Posterior vena cava (tissue), 2 donors: Measurements from ENCODE around the gene PPRC1. TPM values are rescaled to one million over a fixed set of nuclear protein-coding genes. Genes with fewer than 3 reads are reported as not detected.

Source experiments
- DNase-seq: peaks from one replicate; pipeline ENCODE4 v3.0.0-alpha.2; 2020; ENCODE audit warnings: low spot score
- intact Hi-C, 2 donors: fragments of 100-400 bp; cut with DNase I; formaldehyde crosslinking; loops; one replicate each; pipeline versions ENCODE4 v1.14.1 to v1.14.2; 2022 to 2023
- total RNA-seq, 2 donors: library from RNA; stranded (reverse); fragmentation: NEBNext Ultra II Directional; extraction: Animal tissue kit (Norgen Biotek cat#: 25700); gene quantifications; one replicate each; pipeline ENCODE4 v1.2.1, GENCODE V29; 2021
- donor health status: DM: yes; HTN: yes; CAD: no.
- donor health status: DM: yes; HTN: yes; CAD: no.

PPRC1 gene
- total RNA-seq, 2 donors from 2014 or later = 21.7 to 32.8 TPM

DNA sequence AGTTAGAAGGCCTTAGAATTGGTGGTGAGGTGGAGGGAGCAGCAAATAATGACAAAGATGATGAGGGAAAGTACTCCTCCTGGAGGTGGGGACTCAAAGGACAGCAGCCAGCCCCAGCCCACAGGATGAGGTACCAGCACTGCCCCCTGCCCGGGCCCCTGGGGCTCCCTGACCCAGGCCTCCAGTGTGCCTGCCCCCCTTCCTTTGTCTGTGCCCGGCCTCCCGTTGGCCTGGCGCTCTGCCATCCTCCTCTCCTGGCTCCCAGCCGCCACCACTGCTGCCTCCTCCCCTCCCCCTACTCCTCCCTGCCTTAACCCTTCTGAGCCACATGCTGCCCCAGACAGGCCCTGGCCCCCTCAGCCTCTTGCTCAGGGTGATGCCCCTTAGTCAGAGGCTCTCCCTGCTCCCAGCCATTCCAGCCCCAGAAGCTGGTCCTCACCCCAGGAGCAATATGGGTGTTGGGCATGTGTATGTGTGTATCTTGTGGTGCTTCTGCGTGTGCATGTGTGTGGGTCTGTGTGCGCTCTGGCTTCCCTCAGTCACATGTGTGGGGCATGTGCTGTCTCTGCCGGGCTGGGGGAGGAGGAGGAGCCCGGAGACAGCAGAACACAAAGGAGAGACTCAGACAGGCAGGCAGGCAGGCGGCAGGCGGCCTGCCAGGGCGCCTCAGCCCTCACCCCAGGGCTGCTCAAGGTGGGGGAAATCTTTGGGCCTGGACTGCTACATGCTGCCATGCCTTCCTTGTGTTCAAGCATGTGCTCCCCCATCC is 15.3 kb upstream of the PPRC1 start:
- intact Hi-C loops = no loop called here
- DNase-seq = peak; percentile 93

DNA sequence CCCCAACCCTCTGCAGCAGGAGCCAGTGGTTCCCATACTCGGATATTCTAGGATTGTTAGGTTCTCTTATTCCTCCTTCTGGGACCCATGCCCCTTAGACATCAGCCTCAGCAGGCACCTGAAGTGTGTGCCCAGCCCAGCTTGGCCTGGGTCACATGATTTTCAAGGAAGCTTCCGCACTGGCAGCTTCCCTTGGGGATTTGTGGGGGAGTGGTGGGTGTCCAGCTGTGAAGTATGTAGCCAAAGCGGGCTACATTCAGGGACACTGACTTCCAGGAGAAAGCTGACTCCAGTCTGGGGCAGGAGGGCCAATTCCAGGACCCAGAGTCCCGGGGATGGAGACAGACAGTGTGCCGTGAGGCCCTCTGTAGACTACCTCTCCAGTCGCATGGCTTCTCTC is 14.0 kb upstream of the PPRC1 start:
- intact Hi-C loops = no loop called here
- no peak for DNase-seq

DNA sequence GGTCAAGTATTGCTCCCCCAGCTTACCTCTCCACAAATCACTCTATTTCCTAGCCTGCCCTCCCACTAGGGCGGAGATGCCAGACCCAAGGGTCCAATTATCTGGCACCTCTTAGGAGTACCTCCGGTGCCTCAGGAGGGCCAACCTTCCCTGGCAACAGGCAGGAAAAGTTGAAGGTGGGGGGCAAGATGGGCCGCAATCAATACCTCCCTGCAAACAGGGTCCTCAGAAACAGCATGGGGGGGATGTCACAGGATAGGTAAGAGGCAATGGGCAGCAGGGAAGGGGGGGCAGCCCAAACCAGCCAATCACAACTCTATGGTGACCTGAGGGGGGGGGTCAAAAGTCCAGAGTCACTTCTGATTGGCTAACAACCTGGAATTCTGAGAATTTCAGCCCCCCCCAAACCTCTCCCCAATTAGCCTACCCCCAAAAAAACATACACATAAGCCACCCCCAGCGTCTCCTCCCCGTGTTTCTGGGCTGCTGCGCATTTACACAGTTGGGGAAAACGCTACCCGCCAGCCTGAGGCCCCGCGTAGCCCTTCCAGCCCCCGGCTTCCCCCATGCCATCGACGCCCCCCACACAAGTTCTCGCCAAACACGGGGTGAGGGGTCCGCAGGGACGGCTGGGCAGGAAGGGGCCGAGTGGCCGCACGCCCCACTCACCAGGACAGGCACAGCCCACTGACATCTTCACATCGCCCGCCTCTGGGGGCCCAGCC is 13.3 kb upstream of the PPRC1 start:
- intact Hi-C loops = no loop called here

DNA sequence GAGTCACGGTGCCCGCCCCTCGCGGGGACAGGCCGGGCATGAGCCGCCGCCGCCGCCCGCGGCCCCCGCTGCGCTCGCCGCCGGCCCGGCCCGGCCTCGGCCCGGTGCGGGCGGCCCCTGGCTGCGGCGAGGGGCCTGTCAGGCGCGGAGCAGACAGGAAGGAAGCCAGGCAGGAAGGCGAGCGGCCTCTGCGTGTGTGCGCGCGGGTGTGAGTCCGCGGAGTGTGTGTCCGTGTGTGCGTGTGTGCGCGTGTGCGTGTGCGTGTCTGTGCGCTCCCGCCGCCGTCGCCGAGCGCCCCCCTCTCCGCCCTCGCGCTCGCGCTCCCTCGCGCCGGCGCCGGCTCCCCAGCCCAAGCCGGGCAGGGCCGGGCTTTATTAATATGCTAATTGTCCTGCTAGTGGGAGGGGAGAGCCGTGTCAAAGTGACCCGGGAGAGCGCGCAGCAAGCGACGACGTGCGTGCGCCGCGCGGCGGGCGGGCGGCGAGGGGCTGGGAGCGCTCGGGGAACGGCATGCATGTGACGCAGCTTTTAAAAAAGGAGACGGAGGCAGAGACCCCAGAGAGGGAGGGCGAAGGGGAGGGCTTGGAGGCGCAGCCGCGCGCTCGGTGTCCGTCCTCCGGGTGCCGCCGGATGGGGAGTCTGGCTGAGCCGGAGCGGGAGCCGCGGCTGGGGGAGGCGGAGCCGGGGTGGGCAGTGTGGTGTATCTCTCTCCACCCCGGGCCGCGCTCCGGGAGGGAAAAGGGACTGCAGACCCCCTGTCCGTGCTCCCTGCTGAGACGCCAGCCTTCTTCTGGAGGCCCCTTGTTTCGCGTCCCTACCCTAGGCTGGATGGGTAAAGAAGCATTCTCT is 12.5 kb upstream of the PPRC1 start, which contains the start of gene LDB1:
LDB1 (minus strand) TSS at position 227 of the 849 bp plus-strand sequence. CDS start 258 bp downstream, outside the sequence.
- peak; percentile 92 for DNase-seq
- intact Hi-C loops = no loop called here

More for the DNA sequence above, 13.3 kb upstream of the PPRC1 start:
- no peak for DNase-seq

DNA sequence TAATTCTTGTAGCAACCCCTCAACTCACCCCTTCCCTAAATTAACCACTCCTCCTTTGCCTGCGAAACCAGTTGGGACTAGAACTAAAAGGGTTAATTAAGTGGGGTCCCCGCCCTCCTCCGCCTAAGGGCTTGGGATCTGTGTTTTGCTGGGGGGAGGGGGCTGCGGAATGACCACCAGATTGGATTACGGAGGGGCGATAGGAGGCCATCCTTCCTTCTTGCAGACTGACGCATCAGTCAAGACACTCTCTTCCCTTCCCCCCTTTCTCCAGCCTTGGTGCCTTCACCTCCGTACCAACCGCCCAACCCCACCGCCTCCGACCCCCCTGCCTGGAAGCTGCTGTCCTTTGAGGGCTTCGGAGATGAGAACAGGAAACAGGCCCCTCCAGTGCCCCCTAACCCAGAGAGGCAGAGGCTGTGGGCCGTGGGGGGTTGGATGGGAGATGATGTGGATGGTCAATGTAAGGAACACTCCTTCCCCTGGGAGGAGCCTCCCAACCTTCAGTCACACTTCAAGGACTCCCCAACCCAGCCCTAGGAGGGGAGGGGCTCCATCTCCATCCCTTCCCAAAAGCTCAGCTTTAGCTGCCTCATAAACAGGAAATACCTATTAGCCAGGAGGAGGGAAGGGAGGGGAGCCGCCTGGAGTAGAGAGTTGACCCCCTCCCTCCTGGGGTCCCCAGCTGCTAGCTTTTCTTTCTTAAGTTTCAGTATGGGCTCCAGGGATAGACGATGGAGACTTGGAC is 11.7 kb upstream of the PPRC1 start:
- DNase-seq = no peak
- intact Hi-C loops = no loop called here

DNA sequence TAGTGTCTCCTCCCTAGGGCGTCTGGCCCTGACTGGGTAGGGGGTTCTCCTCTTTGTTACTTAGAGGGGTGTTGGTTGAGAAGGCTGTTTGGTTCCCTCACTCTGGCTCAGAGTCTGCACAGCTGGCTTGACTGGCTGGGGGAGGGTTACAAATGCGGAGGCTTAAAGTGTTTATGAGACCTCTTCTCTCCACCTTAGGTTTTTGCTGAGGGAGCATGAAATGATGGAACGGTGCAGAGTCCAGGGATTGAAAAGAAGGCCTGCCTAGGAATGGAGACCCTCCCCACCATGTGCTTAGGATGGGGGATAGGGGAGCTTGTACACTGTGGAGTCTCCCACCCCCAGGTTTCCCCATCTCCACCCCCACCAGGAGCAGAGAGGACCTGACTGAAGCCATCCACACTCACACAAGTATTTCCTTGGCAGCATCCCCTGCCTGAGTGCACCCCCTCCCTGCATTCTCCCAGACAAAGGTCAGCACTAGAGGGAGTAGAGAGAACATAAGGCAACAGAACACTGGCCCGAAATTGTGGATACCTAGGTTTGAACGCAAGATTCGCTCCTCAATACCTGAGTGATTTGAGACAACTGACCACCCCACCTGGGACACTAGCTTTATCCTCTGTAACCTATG is 11.0 kb upstream of the PPRC1 start:
- intact Hi-C loops = no loop called here

DNA sequence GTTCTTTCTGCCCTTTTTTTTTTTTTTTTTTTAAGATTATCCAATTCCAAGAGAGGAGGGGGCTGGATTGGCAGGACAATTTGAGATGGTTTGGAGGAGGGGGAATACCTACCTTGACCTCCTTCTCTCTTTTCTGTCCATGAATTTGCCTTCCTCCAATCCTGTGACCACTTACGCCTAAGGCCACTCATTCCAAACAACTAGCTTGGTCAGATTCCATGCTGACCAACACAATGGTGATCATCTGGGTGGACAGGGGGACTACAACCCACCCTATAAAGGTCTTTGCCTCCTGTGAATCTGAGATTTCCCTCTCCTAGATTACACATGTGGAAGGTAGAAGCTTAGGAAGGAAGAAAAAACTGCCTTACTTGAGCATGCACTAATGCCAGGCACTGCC is 10.4 kb upstream of the PPRC1 start:
- DNase-seq = no peak
- intact Hi-C loops = no loop called here

More for the DNA sequence above, 11.0 kb upstream of the PPRC1 start:
- no peak for DNase-seq

DNA sequence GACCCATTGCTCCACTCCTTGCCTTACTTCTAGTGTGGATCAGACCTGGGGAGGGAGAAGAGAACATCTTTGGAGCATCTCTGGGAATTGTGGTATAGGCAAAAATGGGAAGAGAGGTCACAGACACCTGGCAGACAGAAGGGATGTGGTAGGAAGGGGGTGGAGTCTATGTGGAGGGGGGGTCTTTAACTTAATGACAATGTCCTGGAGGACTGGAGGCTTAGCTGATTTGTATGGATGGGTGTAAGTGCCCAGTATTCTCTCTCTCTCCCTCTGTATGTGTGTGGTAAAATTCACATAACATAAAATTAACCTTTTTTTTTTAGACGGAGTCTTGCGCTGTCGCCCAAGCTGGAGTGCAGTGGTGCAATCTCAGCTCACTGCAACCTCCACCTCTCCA is 9.6 kb upstream of the PPRC1 start:
- DNase-seq = no peak
- intact Hi-C loops = no loop called here

DNA sequence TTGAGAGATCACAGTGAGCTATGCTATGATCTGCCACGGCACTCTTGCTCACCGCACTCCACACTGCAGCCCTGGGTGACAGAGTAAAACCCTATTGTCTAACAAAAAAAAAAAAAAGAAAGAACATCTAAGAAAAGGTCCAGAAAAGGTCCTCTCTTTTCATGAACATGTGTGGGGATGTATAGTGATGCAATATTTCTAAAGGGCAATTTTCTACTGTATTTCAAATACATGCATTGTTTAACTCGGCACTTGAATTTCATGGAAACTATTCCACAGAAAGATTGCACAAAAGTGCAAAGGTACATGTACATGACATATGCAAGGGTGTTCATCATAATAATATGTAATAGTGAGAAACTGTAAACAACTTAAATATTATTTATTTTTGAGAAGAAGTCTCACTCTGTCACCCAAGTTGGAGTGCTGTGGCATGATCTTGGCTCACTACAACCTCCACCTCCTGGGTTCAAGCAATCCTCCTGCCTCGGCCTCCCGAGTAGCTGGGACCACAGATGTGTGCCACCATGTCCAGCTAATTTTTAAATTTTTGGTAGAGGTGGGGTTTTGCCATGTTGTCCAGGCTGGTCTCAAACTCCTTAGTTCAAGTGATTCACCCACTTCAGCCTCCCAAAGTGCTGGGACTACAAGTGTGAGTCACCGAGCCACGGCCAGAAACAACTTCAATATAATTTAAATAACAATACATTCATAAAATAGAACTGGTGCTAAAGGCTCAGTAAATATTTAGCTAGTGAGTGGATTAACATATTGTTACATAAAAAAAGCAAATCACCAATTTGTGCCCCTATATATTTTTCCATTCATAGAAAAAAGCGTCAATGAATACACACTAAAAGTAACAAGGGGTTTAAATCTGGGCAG is 1.3 kb upstream of the PPRC1 start:
- intact Hi-C loops = no loop called here

DNA sequence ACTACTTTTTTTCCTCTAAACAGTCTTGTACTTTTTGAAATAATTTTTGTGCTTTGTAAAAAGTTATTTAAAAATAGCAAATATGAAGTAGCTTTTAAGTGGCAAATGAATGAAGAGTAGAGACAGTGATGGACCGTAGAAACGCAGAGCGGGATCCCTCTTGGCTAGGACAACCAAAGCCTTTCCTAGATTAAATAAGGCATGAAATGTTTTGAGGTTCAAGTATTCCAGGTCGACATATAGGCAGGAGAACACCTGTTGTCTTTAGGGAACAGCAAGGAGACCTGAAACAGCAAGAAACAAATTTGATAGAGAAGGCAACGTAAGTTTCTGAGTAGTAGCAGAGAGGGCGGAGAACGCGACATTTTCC is 662 bp upstream of the PPRC1 start:
- no peak for DNase-seq
- intact Hi-C loops = no loop called here

More for the DNA sequence above, 1.3 kb upstream of the PPRC1 start:
- no peak for DNase-seq

DNA sequence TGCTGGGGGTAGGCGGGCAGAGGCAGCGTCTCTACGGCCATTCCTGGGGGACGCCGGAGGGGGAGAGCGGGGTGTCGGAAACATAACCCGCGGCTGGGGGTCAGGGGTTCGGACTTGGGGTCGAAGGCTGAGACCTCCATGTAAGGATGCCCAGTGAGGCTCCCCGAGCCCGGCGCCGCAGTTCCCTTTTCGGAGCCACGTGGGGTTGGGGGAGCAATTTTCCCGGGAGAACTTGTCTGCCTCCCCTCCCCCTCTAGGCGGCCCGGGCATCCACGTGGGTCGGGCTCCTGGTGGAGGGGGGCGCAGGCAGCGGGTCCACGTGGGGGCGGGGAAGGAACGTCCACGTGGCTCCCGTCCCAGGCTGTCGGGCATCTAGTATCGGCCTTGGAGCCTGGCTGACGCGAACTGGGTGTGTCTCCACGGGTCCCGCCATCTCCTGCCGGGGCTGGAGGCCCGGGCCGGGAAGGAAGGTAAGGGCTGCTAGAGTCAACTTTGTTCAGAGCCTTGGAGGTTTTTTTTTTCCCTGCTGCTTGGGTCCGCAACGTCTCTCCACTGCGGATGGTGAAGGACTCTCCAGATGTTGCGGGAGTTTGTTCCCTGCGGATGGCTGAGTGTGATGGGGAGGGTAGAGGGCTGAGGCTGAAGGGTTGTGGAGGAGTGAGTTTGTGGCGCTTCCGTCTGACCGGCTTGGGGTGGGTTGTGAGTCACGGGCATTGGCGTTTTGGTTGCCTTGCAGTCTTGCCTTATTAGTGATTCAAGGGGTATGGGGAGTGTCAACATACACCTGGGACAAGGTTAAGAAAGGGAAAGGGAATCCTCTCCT is 744 bp downstream of the PPRC1 start:
- intact Hi-C loops = no loop called here

DNA sequence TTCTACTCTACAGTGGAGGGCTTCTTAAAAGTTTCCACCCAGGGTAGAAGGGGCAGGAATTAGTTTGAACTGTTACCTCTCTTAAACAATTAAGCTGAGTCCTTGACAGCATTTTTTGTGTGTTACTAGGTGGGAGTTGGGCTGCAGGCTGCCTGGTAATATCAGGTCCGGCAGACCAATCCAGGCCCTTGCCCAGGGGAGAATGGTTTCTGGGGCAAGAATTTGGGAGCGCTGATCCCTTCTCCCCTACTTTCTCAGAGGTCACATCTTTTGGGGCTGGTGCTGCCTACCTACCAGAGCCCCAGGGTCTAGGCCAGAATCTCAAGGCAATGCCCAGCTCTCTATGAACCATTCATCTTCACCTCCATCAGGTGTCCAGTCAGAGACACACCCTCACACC is 1.6 kb downstream of the PPRC1 start:
- DNase-seq = no peak
- intact Hi-C loops = no loop called here

More for the DNA sequence above, 744 bp downstream of the PPRC1 start:
- peak; percentile 94 for DNase-seq

DNA sequence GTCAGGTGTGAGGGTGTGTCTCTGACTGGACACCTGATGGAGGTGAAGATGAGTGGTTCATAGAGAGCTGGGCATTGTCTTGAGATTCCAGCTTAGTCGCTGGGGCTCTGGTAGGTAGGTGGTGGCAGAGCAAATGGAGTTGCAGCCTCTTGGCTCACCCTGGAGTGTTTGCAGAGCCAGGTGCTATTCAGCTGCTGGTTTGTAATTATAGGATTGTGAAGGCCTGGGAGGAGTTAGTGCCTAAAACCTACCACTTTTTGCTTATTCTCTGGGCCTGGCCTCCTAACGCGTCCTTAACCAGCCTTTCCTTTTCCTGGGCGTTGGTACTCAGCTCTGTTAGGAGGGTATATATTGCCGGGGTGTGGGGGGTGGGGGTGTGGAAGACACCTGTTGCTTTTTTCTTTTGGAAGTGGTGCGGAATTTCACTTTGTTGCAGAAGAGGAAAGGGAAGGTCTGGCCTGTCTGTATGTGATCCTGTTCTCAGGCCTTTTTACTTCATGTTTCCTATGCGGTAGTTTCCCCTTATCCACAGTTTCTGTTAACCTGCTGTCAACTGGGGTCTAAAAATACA is 3.2 kb downstream of the PPRC1 start:
- intact Hi-C loops = no loop called here
- DNase-seq = no peak

DNA sequence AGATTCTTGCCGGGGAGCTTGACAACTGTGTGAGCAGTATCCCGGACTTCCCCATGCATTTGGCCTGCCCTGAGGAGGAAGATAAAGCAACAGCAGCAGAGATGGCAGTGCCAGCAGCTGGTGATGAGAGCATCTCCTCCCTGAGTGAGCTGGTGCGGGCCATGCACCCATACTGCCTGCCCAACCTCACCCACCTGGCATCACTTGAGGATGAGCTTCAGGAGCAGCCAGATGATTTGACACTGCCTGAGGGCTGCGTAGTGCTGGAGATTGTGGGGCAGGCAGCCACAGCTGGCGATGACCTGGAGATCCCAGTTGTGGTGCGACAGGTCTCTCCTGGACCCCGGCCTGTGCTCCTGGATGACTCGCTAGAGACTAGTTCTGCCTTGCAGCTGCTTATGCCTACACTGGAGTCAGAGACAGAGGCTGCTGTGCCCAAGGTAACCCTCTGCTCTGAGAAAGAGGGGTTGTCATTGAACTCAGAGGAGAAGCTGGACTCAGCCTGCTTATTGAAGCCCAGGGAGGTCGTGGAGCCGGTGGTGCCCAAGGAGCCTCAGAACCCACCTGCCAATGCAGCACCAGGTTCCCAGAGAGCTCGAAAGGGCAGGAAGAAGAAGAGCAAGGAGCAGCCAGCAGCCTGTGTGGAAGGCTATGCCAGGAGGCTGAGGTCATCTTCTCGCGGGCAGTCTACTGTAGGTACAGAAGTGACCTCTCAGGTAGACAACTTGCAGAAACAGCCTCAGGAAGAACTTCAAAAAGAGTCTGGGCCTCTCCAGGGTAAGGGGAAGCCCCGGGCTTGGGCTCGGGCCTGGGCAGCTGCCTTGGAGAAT is 6.7 kb downstream of the PPRC1 start:
- intact Hi-C loops = no loop called here
- DNase-seq = no peak

DNA sequence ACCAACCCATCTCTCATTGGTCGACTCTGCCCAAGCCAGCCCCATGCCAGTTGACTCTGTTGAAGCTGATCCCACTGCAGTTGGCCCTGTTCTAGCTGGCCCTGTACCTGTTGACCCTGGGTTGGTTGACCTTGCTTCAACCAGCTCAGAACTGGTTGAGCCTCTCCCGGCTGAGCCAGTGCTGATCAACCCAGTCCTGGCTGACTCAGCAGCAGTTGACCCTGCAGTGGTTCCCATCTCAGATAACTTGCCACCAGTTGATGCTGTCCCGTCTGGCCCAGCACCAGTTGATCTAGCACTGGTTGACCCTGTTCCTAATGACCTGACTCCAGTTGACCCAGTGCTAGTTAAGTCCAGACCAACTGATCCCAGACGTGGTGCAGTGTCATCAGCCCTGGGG is 7.4 kb downstream of the PPRC1 start:
- intact Hi-C loops = no loop called here
- no peak for DNase-seq
